ENCODE results near the gene RIPOR2. TPM values are rescaled to one million over a fixed set of nuclear protein-coding genes. Genes with fewer than 3 reads are reported as not detected.

The RIPOR2 gene
- total and polyA plus RNA-seq, 2 experiments from 2014 or later: 9.5 to 22.5 TPM

- TF ChIP-seq REST (IDR thresholded peaks at IDR 0.05; ENCODE audit: unreplicated experiment): no peak
- TF ChIP-seq CREB1 (CRISPR knock-in tag; IDR thresholded peaks at IDR 0.05; ENCODE audit: low read depth): no peak
Observed at GRCh38 chr6:24900917-24901697, 34.7 kb downstream of the RIPOR2 start (continued).

- ATAC-seq: no peak
- DNase-seq (ENCODE audit: low spot score): no peak
- no peak overlapping the region for H3K27ac ChIP-seq (ENCODE audit: low read depth)
- TF ChIP-seq EZH2phosphoT487 (IDR thresholded peaks at IDR 0.05; ENCODE audit: unreplicated experiment) (no peak), CREB1 (CRISPR knock-in tag; IDR thresholded peaks at IDR 0.05; ENCODE audit: low read depth) (no peak), POLR2AphosphoS5 (IDR thresholded peaks at IDR 0.05; ENCODE audit: low read depth) (no peak), EZH2 (IDR thresholded peaks at IDR 0.05; ENCODE audit: low read depth, unreplicated experiment) (no peak), NANOG (IDR thresholded peaks at IDR 0.05; ENCODE audit: borderline replicate concordance) (no peak), ZNF462 (CRISPR knock-in tag; IDR thresholded peaks at IDR 0.05) (no peak), ETS1 (IDR thresholded peaks at IDR 0.05) (no peak), REST (IDR thresholded peaks at IDR 0.05; ENCODE audit: unreplicated experiment) (no peak), ZNF331 (CRISPR knock-in tag; IDR thresholded peaks at IDR 0.05; ENCODE audit: low read depth) (no peak)
Observed at GRCh38 chr6:24899997-24900325, 35.8 kb downstream of the RIPOR2 start.

More at GRCh38 chr6:24899997-24900325, 35.8 kb downstream of the RIPOR2 start:
- Histone ChIP-seq H3K79me2 (replicated peaks; ENCODE audit: insufficient read depth) (no peaks in the 10 kb centered on the region; the same call in 1 of the 2 replicates), H3K4me3 (no peak overlapping the region), H3F3A (replicated peaks; ENCODE audit: low read depth) (no peaks in the 10 kb centered on the region), H4K20me1 (replicated peaks; ENCODE audit: insufficient read depth) (no peaks in the 10 kb centered on the region), H3K27me3 (ENCODE audit: insufficient read depth) (no peaks in the 10 kb centered on the region), H3K4me1 (ENCODE audit: insufficient read depth) (peaks cover 17% of the 10 kb centered on the region), H2AFZ (no peak overlapping the region), H3K4me2 (0 out of 2 replicates have a peak overlapping the region, but pooled peaks have one; percentile 35), H3K9me2 (ENCODE audit: insufficient read depth) (no peaks in the 10 kb centered on the region; the same call in 1 of the 2 replicates), H3K36me3 (ENCODE audit: insufficient read depth) (no peaks in the 10 kb centered on the region)
- H3K9me3 Mint-ChIP-seq: no peaks in the 10 kb centered on the region
- no peak overlapping the region for H3K27ac Mint-ChIP-seq
- peaks cover 2% of the 10 kb centered on the region for H3K27me3 Mint-ChIP-seq (ENCODE audit: insufficient read depth, low read depth, poor library complexity)
- H3K36me3 Mint-ChIP-seq (ENCODE audit: low read depth): no peaks in the 10 kb centered on the region; the same call in 2 of the 3 replicates
- H3K4me3 Mint-ChIP-seq: no peak overlapping the region
- H3K4me1 Mint-ChIP-seq: peaks cover 31% of the 10 kb centered on the region

Measured in GM23338 (cell line).